Stimulated activated CD4-positive, alpha-beta T cell treated with anti-CD3 and anti-CD28 coated beads, Interleukin-4, amount 100 ng/mL, for 4 hours (primary cell): Measurements from ENCODE around the gene ZNF544.
"Not testable (repeated sequence)": the region's sequence is repeated elsewhere in the genome, so short reads cannot be mapped to it uniquely, and the experiment has no call there.

Experiments
- DNase-seq, 2 experiments: peaks; one replicate each; pipeline ENCODE4 v3.0.0-alpha.2; 2020

The ZNF544 gene

DNA sequence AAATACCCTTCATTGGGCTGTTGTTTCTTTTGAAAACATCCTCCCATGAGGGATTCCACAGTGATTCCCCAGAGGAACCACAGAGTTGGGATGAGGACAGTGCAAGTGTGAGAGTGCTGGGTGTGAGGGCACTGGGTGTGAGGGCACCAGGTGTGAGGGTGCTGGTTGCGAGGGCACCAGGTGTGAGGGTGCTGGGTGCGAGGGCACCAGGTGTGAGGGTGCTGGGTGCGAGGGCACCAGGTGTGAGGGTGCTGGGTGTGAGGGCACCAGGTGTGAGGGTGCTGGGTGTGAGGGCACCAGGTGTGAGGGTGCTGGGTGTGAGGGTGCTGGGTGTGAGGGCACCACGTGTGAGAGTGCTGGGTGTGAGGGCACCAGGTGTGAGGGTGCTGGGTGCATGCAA is 29.5 kb downstream of the ZNF544 start:
- not testable (repeated sequence) for DNase-seq

DNA sequence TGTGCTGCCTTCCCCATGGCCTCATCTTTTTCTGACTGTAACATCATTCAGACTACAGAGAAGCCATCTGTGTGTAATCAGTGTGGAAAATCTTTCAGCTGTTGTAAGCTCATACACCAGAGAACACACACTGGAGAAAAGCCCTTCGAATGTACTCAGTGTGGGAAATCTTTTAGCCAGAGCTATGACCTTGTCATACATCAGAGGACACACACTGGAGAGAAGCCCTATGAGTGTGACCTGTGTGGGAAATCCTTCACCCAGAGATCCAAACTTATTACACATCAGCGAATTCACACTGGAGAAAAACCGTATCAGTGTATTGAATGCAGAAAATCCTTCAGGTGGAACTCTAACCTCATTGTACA is 32.9 kb downstream of the ZNF544 start:
- no peak for DNase-seq

DNA sequence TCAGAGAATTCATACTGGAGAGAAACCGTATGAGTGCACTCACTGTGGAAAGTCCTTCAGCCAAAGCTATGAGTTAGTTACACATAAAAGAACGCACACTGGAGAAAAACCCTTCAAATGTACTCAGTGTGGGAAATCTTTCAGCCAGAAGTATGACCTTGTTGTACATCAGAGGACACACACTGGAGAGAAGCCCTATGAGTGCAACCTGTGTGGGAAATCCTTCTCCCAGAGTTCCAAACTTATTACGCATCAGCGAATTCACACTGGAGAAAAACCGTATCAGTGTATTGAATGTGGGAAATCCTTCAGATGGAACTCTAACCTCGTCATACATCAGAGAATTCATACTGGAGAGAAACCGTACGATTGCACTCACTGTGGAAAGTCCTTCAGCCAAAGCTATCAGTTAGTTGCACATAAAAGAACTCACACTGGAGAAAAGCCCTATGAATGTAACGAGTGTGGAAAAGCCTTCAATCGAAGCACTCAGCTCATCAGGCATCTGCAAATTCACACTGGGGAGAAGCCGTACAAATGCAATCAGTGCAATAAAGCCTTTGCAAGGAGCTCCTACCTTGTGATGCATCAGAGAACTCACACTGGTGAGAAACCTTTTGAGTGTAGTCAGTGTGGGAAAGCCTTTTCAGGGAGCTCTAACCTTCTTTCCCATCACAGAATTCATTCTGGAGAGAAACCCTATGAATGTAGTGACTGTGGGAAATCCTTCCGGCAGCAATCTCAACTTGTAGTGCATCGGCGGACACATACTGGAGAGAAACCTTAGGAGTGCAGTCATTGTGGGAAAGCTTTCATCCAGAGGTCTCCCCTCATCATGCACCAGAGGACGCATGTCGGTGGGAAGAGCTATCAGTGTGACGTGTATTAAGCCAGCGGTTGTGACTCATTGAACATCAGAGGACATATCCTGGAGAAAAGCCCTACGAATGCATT is 33.5 kb downstream of the ZNF544 start:
- DNase-seq: no peak

DNA sequence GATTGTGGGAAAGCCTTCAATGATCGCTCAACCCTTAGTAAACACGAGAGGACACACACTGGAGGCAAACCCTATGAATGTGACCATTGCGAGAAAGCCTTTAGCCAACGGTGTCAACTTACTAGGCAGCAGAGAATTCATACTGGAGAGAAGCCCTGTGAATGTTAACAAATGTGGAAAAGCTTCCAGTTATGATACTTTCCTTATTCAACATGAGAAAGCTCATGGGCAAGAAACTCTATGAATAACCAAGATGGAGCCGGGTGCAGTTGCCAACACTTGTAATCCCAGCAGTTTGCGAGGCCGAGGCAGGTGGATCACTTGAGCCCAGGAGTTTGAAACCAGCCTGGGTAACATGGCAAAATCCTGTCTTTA is 34.2 kb downstream of the ZNF544 start:
- DNase-seq: no peak

DNA sequence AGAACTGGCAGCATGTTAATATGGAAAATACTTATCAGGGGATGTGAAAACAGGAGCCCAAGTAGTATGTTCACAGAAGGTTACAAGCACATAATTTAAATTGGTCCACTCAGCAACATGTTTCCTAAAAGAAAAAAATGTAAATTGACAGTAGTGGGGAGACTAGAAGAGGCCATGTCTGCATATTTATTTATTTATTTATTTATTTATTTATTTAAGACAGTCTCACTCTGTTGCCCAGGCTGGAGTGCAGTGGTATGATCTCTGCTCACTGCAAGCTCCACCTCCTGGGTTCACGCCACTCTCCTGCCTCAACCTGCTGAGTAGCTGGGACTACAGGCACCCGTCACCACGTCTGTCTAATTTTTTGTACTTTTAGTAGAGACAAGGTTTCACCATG is 36.4 kb downstream of the ZNF544 start:
- no peak for DNase-seq

DNA sequence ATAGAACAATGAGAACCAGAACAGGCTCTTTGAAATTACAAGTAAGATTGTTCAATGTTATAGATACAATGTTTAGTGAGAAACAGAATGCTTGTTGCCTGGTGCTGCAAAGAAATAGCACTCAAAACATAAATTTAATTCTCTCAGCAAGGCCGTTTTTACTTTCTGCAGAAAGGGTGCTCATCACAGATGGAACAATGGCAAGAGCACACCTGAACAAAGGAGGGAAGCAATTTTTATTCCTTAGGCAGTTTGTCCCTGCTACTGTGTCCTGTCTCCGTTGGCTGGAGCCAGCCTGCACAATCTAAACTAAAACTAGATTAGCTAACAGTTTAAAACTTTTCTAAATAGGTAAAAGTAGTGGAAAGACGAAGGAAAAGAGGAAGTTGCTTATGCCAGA is 39.6 kb downstream of the ZNF544 start:
- no peak for DNase-seq

DNA sequence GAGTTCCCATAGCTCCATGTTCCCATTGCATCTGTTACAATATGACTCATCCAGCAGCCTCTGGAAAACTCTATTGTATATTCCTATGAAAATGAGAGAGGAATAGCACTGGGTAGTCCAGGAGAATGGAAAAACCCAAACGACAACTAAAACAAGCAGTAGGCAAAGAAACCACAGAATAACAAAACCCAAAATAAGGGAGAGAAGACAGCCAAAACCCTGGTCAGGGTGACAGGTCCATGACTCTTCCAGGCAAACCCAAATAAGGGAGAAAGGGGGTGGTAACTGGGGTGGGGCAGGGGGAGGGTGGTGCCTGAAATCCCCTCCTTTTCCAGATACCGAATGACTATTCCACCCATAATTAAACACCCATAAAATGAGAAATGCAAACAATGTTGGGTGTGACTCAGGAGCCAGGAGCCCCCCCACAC is 46.1 kb downstream of the ZNF544 start:
- no peak for DNase-seq

DNA sequence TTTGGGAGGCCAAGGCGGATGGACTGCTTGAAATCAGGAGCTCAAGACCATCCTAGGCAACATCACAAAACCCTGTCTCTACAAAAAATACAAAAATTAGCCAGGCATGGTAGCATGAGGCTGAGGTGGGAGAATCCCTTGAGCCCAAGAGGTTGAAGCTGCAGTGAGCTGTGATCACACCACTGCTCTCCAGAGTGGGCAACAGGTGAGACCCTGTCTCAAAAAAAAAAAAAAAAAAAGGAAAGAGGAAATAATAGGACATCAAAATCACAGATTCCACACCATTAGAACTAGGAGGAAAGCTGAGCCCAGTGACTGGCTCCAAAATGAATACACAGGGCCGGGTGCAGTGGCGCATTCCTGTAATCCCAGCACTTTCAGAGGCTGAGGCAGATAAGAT is 46.9 kb downstream of the ZNF544 start:
- no peak for DNase-seq

DNA sequence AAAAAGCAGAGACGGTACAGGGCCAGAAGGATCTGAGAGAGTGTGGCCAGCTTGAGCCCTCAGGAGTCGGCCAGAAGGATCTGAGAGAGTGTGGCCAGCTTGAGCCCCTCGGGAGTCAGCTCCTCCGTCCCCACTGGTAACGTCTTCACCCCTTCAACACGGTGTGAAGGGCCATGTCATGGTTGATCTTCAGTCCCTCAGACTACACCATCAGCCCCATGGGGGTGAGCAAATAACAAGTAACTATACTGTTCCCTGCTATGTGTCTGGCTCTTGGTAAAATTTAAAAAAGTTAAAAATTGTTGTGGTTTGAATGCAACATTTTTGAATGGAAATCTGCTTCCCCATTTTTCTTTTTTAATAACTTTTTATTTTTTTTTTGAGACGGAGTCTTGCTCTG is 48.5 kb downstream of the ZNF544 start:
- no peak for DNase-seq

DNA sequence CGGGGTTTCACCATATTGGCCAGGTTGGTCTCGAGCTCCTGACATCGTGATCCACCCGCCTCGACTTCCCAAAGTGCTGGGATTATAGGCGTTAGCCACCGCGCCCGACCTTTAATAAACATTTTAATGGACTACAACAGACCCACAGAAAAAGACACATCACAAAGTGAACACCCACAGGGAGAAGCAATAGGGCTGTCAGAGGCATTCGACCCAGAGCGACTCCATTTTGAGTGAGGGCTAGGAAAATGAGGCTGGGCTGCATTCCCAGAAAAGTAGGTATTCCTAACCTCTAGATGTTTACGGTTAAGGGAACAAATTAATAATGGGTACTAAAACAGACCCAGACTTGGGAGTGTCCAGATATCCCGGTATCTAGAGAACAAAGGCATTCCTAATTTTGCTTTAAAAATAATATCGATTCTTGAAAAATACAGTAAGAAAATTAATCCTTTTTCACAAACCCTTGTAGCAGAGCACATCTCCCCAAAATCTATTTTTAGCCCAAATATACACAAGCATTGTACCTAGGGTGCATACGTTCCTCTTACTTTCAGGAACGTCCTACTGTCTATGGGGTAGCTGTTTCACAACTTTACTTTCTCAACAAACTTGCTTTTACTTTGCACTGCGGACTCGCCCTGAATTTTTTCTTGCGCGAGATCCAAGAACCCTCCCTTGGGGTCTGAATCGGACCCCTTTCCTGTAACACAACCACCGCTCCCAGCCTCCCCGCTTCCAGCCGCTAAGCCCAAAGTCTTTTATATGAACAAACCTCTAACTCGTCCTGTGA is 49.2 kb downstream of the ZNF544 start:
- no peak for DNase-seq

DNA sequence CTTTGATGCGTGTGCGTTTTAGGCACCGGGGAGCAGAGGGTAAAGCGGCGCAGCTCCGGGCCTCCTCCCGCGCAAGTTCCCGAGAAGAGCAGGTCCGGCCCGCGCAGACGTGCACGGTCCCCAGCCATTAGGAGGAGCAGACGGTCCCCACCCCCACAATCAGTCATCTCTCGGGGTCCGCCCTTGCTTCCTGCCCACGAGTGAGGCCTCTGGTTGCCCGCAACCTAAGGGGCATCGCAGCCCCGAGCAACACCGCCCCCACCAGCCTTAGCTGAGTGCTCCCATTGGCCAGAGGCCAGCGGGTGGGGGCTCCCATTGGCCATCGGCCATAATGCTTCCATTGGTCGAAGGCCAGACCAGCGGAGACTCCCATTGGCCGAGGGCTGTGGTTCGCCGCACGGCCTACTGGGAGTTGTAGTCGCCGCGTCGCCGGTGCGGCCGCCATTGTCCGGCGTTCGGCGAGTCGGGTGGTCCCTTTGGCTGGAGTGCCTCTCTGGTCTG is 49.9 kb downstream of the ZNF544 start, which contains the start of gene ZNF8:
ZNF8 (plus strand) TSS at position 415 of the 501 bp plus-strand sequence. CDS start 127 bp downstream, outside the sequence.
- DNase-seq: peak; percentile 93 to 98

DNA sequence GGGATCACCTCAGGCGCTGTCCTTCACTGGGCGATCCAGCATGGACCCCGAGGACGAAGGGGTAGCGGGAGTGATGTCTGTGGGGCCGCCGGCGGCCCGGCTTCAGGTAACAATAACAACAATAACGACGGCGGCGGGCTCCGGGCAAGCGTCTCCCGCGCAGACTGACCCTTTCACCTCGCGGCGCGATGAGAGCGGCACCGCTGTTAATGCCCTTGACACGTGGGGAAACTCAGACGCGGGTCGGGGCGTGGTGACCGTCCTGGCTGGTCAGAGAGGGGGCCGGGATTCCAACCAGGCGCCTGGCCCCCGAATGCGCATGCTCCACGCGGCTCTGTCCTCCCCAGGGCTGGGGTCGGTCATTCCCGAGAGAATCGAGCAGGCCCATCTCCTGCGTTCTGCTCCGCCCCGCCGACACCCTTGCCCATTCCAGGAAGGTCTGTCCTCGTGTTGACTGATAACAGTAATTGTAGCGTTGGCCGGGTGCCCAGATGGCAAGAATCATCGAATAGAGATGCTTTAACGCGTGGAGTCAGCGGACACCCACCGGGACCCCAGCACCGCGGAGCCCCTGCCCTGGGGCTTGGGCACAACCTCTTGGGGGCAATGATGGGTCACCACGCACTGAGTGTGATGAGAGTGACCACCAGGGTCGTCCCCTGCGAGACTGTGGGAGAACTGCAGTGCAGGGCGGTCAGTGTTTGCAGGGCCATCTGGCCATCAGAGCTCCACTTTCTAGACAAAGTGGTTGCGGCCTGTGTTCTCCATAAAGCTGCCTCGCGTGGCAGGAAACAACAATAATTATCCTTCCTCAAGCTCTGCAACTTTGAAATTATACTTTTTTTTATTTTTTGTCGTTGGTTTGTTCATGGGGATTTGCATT is 50.6 kb downstream of the ZNF544 start:
- peak; percentile 16 to 43 for DNase-seq

DNA sequence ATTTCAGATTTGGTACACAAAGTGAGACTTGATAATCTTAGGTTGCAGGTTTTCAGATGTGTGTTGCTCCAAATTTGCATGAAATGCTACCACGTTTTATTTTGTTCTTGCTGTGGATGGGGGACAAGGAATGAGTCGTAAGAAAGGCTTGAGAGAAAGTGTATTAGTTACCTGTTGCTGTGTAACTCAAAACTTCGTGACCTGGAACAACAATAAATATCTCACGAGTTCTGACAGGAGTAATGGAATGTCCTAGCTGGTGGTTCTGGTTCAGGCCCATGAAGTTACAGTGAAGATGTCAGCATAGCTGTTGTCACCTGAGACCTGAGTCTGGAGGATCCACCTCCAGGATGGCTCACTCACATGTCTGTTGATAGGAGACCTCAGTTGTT is 51.2 kb downstream of the ZNF544 start:
- DNase-seq: no peak

DNA sequence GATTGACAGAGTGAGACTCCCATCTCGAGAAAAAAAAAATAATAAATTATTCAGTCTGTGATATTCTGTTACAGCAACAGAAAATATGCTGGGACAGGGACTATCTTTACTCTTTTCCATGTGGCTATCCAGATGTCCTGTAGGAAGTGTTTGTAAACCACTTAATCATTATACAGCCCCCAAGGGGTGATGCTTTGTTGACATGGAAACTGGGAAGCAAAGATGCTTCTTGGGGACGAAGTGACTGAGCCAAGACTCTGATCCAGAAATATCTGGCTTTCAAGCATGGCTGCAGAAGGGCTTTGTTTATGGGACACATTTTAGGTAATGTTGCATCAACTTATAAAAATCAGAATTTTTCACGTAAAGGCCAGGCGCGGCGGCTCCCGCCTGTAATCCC is 55.5 kb downstream of the ZNF544 start:
- no peak for DNase-seq

DNA sequence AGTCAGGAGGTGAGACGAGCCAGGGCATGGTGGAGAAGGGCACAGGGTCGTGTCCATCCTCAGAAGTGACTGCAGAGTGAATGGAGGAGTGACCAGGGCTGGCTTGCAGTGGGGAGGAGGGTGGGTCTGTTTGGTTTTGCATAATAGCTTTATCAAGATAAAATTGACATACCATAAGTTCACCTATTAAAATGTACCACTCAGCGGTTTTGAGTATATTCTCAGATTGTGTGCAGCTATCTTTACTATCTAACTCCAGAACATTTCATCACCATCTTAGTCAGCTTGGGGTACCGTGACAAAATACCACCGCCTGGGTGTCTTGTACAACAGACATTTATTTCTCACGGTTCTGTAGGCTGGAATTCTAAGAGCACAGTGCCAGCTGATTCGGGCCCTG is 63.2 kb downstream of the ZNF544 start:
- no peak for DNase-seq

DNA sequence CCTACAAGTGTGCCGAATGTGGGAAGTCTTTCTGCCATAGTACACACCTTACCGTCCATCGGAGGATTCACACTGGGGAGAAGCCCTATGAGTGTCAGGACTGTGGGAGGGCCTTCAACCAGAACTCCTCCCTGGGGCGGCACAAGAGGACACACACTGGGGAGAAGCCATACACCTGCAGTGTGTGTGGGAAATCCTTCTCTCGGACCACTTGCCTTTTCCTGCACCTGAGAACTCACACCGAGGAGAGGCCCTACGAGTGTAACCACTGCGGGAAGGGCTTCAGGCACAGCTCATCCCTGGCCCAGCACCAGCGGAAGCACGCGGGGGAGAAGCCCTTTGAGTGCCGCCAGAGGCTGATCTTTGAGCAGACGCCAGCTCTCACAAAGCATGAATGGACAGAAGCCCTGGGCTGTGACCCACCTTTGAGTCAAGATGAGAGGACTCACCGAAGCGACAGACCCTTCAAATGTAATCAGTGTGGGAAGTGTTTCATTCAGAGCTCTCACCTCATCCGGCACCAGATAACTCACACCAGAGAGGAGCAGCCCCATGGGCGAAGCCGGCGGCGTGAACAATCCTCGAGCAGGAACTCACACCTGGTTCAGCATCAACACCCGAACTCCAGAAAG is 66.1 kb downstream of the ZNF544 start:
- DNase-seq: no peak

DNA sequence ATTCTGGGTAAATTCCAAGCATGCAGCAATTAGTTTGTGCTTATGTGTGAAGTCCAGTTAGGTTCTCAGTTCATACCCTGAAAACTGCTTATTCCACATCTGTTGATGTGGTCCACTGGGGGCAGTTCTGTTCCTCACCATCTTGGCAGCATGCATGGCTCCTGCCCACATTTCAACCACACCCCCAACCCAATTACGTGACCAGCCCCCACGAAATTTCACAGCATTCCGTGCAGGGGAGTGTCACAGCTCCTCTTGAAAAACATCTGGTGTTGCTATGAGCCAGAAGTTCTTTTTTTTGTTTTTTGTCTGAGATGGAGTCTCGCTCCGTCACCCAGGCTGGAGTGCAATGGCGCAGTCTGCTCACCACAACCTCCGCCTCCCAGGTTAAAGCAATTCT is 67.4 kb downstream of the ZNF544 start:
- no peak for DNase-seq

DNA sequence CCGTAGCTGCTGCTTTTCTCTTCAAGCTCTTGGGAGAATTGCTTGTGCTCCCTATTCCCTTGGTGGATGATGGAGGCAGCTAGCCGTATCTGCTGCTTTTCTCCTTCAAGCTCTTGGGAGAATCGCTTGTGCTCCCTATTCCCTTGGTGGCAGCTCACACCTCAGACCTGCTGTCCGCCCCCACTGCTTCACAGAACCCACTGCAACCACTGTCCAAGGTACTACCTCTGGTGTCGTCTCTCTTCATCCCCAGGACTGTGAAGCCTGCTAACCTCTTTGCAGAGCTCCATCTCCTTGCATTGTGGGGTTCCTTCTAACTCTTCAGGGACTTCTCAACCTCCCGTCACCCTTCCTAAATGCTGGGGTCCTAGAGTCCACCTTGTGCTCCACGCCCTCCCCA is 71.9 kb downstream of the ZNF544 start:
- DNase-seq: no peak

DNA sequence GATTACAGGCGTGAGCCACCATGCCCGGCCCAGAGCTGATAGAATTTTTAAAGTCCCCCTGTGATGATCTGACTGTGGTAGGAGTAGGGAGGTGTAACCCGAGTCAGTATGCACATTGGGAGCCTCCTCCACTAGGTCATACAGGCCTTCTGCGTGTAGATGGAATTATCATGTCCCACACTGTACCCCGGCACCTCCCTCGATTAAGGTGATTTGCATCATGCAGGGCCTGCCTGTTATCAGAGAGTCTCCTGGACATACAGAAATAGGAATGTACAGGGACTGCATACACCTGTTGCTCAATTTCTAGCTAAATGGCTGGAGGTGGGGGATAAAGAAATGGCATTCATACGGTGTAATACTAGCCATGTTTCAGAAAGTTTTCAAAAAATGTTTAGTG is 75.5 kb downstream of the ZNF544 start:
- no peak for DNase-seq

DNA sequence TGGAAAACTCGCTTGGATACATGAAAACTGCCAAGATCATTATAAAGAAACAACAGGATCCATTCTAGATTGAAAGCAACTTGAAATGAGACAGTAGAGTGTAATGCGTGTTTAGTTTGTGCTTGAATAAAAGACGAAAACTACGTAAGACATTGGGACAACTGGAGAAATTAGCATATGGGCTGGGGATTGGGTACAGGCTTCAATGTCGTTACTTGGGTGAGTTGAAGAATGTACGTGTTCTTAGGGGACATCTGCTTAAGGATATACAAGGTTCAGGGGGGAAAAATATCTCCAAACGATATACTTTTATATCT is 76.0 kb downstream of the ZNF544 start:
- DNase-seq: no peak

DNA sequence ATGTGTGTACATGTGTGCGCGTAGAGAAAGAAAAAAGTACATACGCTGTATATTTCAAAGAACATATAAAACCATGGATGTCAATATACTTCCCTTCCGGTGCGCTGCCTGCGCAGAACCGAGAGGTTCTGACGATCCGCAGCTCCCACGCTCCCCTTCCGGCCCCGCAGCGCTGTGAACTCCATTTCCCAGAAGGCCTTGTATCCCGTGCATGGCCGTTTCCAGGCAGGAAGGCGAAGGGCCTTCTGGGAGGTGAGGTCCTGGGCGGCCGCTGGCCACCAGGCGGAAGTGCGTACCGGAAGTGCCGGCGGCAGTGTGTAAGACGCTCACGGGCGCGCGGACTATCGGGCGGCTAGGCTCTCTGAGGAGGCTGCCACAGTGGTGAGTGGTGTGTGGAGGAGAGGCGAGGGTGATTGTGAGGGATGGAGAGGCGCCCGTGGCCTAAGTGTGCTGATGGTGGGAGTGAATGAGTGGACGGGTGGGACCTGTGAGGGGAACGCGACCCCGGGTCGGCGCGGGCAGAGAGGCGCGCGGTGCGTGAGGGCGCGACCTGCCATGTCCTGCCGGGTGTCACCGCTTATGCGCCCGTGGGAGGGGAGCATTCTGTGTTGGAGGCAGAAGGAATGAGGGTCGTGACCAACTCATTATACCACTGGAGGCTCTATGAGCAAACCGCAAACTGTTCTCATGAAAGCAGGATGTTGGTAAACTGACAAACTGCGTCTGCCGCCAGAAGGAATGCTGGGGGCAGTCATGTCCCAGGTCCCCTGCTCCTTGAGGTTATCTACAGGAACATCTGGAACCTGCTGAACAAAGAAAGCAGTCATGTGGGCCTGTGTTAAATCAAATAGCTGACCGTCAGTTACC is 76.6 kb downstream of the ZNF544 start, which contains the start of gene ERVK3-1:
ERVK3-1 (plus strand) TSS at position 313 of the 867 bp plus-strand sequence. CDS start 6,792 bp downstream, outside the sequence.
- peak; percentile 88 to 95 for DNase-seq
